AG10803 (cell line): ENCODE measurements around the gene IMMP2L.

Experiments used
- DNase-seq: peaks from one replicate; pipeline ENCODE4 v3.0.0; 2010; ENCODE audit warnings: low read depth
- H3K4me3 ChIP-seq: 2 replicates; pipeline ENCODE4 v1.5.1; 2011; ENCODE audit warnings: mild to moderate bottlenecking, low read length, control low read depth
- TF ChIP-seq, protein P1 (sequence below): conservative IDR thresholded peaks from 2 replicates; pipeline ENCODE4 v1.5.1; 2011; ENCODE audit warnings: mild to moderate bottlenecking, low read length, control low read depth, inconsistent platforms

The IMMP2L gene

DNA sequence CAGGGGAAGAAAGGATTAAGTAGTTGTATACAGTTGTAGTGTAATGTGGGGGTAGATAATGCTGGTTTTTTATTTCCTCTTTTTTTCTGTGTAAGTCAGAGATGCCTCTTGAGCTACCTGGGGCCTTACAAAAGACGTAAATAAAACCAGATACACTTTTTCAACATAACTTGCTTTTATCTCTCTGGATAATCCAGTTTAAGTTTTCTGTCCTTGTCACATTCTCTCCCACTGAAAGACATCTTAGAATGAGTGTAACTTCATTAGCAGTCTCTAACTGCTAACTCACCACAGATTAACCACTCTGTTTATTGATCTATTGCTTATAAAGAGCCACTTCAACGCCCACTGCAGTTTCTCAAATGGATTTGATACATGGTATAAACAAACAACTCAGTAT lies 535.5 kb downstream of the IMMP2L start:
- TF ChIP-seq, protein P1, sequence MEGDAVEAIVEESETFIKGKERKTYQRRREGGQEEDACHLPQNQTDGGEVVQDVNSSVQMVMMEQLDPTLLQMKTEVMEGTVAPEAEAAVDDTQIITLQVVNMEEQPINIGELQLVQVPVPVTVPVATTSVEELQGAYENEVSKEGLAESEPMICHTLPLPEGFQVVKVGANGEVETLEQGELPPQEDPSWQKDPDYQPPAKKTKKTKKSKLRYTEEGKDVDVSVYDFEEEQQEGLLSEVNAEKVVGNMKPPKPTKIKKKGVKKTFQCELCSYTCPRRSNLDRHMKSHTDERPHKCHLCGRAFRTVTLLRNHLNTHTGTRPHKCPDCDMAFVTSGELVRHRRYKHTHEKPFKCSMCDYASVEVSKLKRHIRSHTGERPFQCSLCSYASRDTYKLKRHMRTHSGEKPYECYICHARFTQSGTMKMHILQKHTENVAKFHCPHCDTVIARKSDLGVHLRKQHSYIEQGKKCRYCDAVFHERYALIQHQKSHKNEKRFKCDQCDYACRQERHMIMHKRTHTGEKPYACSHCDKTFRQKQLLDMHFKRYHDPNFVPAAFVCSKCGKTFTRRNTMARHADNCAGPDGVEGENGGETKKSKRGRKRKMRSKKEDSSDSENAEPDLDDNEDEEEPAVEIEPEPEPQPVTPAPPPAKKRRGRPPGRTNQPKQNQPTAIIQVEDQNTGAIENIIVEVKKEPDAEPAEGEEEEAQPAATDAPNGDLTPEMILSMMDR = no peak
- DNase-seq = no peak
- no peak overlapping the region for H3K4me3 ChIP-seq

- TF ChIP-seq, protein P1 = no peak
- H3K4me3 ChIP-seq = no peak overlapping the region
- no peak for DNase-seq
Observed at GRCh38 chr7:111026343-111026742, 535.9 kb downstream of the IMMP2L start.

DNA sequence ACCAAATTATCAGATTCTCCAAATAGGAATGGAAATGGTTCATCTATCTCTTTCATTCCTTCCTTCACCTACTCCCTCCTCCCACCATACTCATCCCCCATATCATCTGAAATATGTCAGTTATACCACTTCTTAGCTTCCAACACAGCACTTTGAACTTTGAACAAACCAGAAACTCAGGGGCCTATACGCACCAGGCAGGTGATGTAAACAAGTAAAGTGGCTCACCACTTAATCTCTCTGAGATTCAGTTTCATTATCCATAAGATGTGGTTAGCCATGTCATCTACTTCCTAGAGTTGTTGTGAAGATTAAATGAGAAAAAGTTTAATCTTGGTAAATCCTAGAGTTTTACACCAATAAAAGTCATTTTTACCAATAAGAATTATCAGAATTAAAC lies 537.3 kb downstream of the IMMP2L start:
- TF ChIP-seq, protein P1 = no peak
- no peak overlapping the region for H3K4me3 ChIP-seq
- no peak for DNase-seq

DNA sequence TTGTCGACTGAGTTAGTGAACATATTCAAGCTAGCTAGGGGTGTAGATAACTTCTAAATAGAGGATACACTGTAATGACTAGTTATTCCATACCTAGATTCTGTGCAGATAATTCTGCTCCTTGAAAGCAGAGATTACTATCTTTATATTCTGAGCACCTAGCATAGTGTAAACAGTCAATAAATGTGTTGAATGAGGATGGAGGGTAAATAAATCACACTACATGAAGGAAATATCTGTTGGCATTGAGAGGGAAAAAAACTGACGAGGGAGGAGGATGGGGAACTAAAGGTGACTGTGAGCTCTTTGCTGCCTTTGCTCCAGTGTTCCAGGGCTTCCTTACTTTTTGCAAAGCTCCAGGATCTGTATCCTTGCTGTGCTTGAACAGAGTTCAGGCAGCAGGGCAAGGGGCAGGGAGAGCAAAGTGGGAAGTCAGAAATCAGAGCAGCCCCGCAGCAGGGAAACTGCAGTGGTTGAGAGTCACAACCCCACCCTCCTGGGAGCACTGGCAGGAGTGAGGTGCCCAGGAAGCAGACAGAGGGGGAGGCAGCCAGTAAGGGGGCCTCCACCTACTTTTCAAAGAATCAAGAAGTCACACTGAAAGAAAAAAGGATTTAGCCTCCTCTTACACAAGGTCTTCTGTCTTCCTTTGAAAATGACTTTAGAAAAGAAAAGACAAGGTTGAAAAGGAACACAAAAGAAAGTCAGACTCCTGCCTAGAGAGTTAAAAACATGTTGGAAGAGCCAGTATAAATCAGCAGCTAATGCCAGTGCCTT lies 543.1 kb downstream of the IMMP2L start:
- TF ChIP-seq, protein P1 = no peak
- H3K4me3 ChIP-seq = no peak overlapping the region
- DNase-seq = no peak

DNA sequence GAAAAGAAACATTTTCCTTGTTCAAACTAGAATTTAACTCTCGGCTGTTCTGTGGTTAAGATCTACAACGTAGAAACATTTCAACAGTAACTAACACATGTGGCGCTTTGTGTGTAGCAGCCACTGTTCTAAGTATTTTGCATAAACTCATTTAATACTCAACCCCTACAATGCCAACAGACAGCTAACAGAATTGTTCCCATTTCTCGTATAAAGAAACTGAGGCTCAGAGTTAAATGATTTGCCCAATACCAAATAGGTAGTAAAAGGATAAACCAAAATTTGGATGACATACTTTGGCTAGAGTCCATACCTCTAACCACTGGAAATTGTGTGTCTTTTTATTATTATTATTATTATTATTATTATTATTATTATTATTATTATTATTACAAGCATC lies 543.8 kb downstream of the IMMP2L start:
- no peak for DNase-seq
- TF ChIP-seq, protein P1 = no peak
- H3K4me3 ChIP-seq = no peak overlapping the region

DNA sequence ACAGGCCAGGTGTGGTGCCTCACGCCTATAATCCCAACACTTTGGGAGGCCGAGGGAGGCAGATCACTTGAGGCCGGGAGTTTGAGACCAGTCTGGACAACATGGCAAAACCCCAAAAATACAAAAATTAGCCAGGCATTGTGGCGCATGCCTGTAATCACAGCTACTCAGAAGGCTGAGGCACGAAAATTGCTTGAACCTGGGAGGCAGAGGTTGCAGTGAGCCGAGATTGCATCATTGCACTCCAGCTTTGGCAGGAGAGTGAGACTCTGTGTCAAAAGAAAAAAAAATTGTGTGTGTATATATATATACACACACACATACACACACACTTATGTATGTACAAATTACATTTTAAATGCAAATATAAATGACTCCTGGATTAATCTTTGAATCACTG lies 548.2 kb downstream of the IMMP2L start:
- TF ChIP-seq, protein P1 = no peak
- H3K4me3 ChIP-seq = no peak overlapping the region

More for the DNA sequence above, 548.2 kb downstream of the IMMP2L start:
- DNase-seq = no peak
